Endothelial cell of umbilical vein (primary cell): ENCODE data around the gene PODXL2. TPM values are rescaled to one million over a fixed set of nuclear protein-coding genes. Genes with fewer than 3 reads are reported as not detected.
A peak's percentile ranks its signal among the peaks of the same experiment; 100 is the strongest.

Source experiments
- BruUV-seq: library from RNA; stranded (reverse); fragments of 400-500 nt; replicated peaks from 2 replicates; lab custom pipeline; 2021; lab: Mats Ljungman, UMichigan
- CTCF ChIA-PET: fragments of 300-600, 350-600 bp; sonication (Branson Sonifier 250); formaldehyde crosslinking; loops from one replicate; lab custom pipeline; 2021; ENCODE audit warnings: antibody characterized with exemption, inconsistent platforms; lab: Charles Lee
- POLR2A ChIA-PET: fragments of 300-600, 350-600 bp; sonication (Branson Sonifier 250); formaldehyde crosslinking; loops from one replicate; lab custom pipeline; 2021; ENCODE audit warnings: antibody characterized with exemption, inconsistent platforms; lab: Charles Lee
- DNase-seq: peaks from one replicate; pipeline ENCODE4 v3.0.0-alpha.2; 2011; ENCODE audit warnings: low read depth, low spot score
- FAIRE-seq: peaks from 2 replicates; lab custom pipeline; 2011; peaks lifted over from hg19 to GRCh38; lab: Jason Lieb, UNC
- H2AFZ ChIP-seq: 2 replicates; pipeline ENCODE4 v1.6.0; 2012; ENCODE audit warnings: low read depth, low read length, control low read depth, inconsistent platforms
- H3K27ac ChIP-seq: 2 replicates; pipeline ENCODE4 v1.5.1; 2011; ENCODE audit warnings: low read depth, mild to moderate bottlenecking, control low read depth, low read length, moderate library complexity; ENCODE audit not compliant: insufficient read depth
- H3K27me3 ChIP-seq, 2 experiments: 2 replicates each; pipeline versions ENCODE4 v1.6.0 to v1.6.1; 2011; ENCODE audit warnings: low read length in 2 of 2, mixed read lengths in 1 of 2; ENCODE audit not compliant: control insufficient read depth in 2 of 2, insufficient read depth in 2 of 2
- H3K36me3 ChIP-seq, 2 experiments: 2 replicates in 1 of 2; 3 replicates in 1 of 2; pipeline ENCODE4 v1.5.1; 2011; ENCODE audit warnings: low read length in 2 of 2, mild to moderate bottlenecking in 1 of 2, moderate library complexity in 1 of 2; ENCODE audit not compliant: control insufficient read depth in 2 of 2, insufficient read depth in 2 of 2; ENCODE audit errors: extremely low read depth in 1 of 2
- H3K4me1 ChIP-seq: 3 replicates; pipeline ENCODE4 v1.5.1; 2011; ENCODE audit warnings: mild to moderate bottlenecking, low read length; ENCODE audit not compliant: control insufficient read depth, insufficient read depth; ENCODE audit errors: extremely low read depth
- H3K4me2 ChIP-seq: 2 replicates; pipeline ENCODE4 v1.6.1; 2011; ENCODE audit warnings: low read length, control low read depth, mixed read lengths; ENCODE audit not compliant: insufficient read depth
- H3K4me3 ChIP-seq, 3 experiments: fragments of 200-600 bp in 1 of 3; sonication (generic), shearing (Covaris generic) in 1 of 3; replicated peaks in 1 of 3; 2 replicates each; pipeline ENCODE4 v1.5.1; 2011 to 2016; ENCODE audit warnings: control low read depth in 3 of 3, low read length in 3 of 3, mild to moderate bottlenecking in 2 of 3, inconsistent platforms in 1 of 3, low read depth in 1 of 3, moderate library complexity in 1 of 3; ENCODE audit not compliant: insufficient read depth in 1 of 3
- H3K79me2 ChIP-seq: 2 replicates; pipeline ENCODE4 v1.6.0; 2012; ENCODE audit warnings: low read length, inconsistent platforms; ENCODE audit not compliant: control insufficient read depth, insufficient read depth
- H3K9ac ChIP-seq: replicated peaks from 2 replicates; pipeline ENCODE3; 2011; ENCODE audit warnings: low read length, control low read depth; ENCODE audit not compliant: insufficient read depth; ENCODE audit errors: extremely low read depth
- H3K9me1 ChIP-seq: replicated peaks from 3 replicates; pipeline ENCODE4 v1.6.0; 2011; ENCODE audit warnings: mild to moderate bottlenecking, low read length; ENCODE audit not compliant: control insufficient read depth, insufficient read depth; ENCODE audit errors: extremely low read depth
- H3K9me3 ChIP-seq: replicated peaks from 2 replicates; pipeline ENCODE4 v1.5.1; 2012; ENCODE audit warnings: low read length, inconsistent platforms; ENCODE audit not compliant: control insufficient read depth, insufficient read depth
- H4K20me1 ChIP-seq: replicated peaks from 2 replicates; pipeline ENCODE3; 2011; ENCODE audit warnings: mild to moderate bottlenecking, low read length; ENCODE audit not compliant: control insufficient read depth, insufficient read depth; ENCODE audit errors: extremely low read depth
- EZH2 ChIP-seq: IDR thresholded peaks from 2 replicates; pipeline ENCODE4 v1.6.1; 2012; ENCODE audit warnings: borderline replicate concordance, low read depth, mild to moderate bottlenecking, moderate library complexity, low read length, inconsistent platforms; ENCODE audit not compliant: severe bottlenecking
- JUN ChIP-seq: IDR thresholded peaks from 2 replicates; pipeline ENCODE4 v1.6.1; 2011; ENCODE audit warnings: borderline replicate concordance, low read depth; ENCODE audit not compliant: insufficient read length, insufficient read depth
- MAX ChIP-seq: IDR thresholded peaks from 2 replicates; pipeline ENCODE4 v1.6.1; 2011; ENCODE audit not compliant: insufficient read depth, insufficient read length
- MYC ChIP-seq: IDR thresholded peaks from one replicate; pipeline ENCODE4 v1.6.1; 2011; ENCODE audit warnings: mild to moderate bottlenecking, low read depth, low read length
- dilution Hi-C: fragments of 300-500 bp; cut with MboI; formaldehyde crosslinking; loops from one replicate; pipeline ENCODE4 v1.15.0; 2019; ENCODE audit warnings: low sequenced_read_pairs; ENCODE audit not compliant: extremely low pct_ligation_motif_present
- intact Hi-C: fragments of 100-400 bp; cut with micrococcal nuclease; formaldehyde crosslinking; loops from one replicate; pipeline ENCODE4 v1.10.0; 2022
- polyA plus RNA-seq, 4 experiments: library from polyadenylated mRNA; depleted of rRNA in 3 of 4; stranded (reverse) in 3 of 4; unstranded in 1 of 4; fragments of >200 nt; gene quantifications; 2 replicates each; pipeline versions ENCODE4 v1.2.1 to v1.2.3, GENCODE V29; 2011 to 2012; ENCODE audit warnings: missing spikeins in 1 of 4
- total RNA-seq: library from RNA; stranded (reverse); gene quantifications from 2 replicates; pipeline ENCODE4 v1.2.3, GENCODE V29; 2021
- TF ChIP-seq, protein P1 (sequence below), 2 donors: IDR thresholded peaks; 1 replicate in 1 of 2; 2 replicates in 1 of 2; pipeline ENCODE4 v1.5.1; 2011; ENCODE audit warnings: low read length in 2 of 2, mild to moderate bottlenecking in 2 of 2, moderate library complexity in 2 of 2, control low read depth in 1 of 2, inconsistent platforms in 1 of 2, low read depth in 1 of 2; ENCODE audit not compliant: insufficient read depth in 1 of 2; ENCODE audit errors: extremely low read depth in 1 of 2

The PODXL2 gene
- total and polyA plus RNA-seq, 2 donors (not counting 3 experiments of a cell fraction or from before 2014, with no cell fraction given) = 5.5 to 6.5 TPM

DNA sequence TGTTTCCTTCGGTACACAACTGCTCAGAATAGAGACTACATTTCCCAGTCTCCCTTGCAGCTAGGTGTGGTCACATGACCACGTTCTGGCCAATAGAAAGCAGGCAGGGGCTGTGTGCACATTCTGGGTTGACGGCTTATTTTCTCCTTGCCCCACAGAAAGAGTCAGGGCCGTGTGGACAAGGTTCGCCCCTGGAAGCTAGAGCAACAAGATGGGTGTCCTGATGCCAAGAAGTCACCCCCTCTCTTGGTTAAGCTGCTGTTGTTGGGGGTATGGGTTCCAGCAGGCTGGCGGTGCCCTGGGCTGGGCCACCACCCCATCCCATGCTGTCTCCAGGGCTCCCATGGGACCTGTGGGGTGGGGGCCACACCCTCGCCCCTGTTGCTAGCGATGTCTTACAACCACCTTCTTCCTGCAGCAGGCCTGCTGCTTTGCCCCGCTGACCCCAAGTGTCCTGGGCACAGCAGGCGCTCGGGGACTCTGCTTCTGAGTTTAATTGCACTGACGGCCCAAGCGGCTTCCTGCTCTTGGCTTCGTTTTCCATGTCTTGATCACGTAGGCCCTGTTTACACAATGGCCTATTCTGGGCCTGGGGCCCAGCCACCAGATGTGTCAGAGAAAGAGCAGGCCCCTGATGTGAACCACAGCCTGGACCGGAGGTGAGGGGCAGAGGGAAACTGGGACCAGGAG, 68.7 kb downstream of the PODXL2 start:
- peaks cover 2 to 3% of the 10 kb centered on the region in 2 experiments for H3K36me3 ChIP-seq
- intact Hi-C loops = loop anchor here (1.0 to 10.0 kb wide), 7 partner anchors 37 to 355 kb away; partner anchors contain the start of gene SEC61A1
- BruUV-seq = no TSS peak
- H3K9ac ChIP-seq = no peak overlapping the region
- H3K4me2 ChIP-seq = peak overlapping the region; percentile 32
- H3K4me1 ChIP-seq = peaks cover 19% of the 10 kb centered on the region
- H3K4me3 ChIP-seq = no peak overlapping the region
- H3K9me3 ChIP-seq = no peaks in the 10 kb centered on the region
- ChIA-PET CTCF (interaction anchor here (0.7 to 4.2 kb wide), 23 partner anchors 9 to 261 kb away, joined by 3 to 74 read pairs (median 6); partner anchors contain the start of gene MGLL), POLR2A (interaction anchor here (0.9 to 1.5 kb wide), 2 partner anchors 13 to 102 kb away, joined by 3 read pairs; no protein-coding TSS in a partner anchor)
- no peaks in the 10 kb centered on the region for H3K79me2 ChIP-seq
- H3K27ac ChIP-seq = peak overlapping the region; percentile 91
- no peaks in the 10 kb centered on the region for H3K27me3 ChIP-seq
- no peaks in the 10 kb centered on the region for H3K9me1 ChIP-seq
- dilution Hi-C loops = no loop called here
- FAIRE-seq (peak; percentile 97), DNase-seq (peak; percentile 92)
- TF ChIP-seq EZH2 (no peak), JUN (no peak), MAX (peak; percentile 80), MYC (no peak)
- TF ChIP-seq, protein P1, sequence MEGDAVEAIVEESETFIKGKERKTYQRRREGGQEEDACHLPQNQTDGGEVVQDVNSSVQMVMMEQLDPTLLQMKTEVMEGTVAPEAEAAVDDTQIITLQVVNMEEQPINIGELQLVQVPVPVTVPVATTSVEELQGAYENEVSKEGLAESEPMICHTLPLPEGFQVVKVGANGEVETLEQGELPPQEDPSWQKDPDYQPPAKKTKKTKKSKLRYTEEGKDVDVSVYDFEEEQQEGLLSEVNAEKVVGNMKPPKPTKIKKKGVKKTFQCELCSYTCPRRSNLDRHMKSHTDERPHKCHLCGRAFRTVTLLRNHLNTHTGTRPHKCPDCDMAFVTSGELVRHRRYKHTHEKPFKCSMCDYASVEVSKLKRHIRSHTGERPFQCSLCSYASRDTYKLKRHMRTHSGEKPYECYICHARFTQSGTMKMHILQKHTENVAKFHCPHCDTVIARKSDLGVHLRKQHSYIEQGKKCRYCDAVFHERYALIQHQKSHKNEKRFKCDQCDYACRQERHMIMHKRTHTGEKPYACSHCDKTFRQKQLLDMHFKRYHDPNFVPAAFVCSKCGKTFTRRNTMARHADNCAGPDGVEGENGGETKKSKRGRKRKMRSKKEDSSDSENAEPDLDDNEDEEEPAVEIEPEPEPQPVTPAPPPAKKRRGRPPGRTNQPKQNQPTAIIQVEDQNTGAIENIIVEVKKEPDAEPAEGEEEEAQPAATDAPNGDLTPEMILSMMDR (IDR thresholded peaks at IDR 0.05; ENCODE audit: extremely low read depth in 1 of 2, insufficient read depth in 1 of 2, low read depth in 1 of 2, low read length in 2 of 2) = no peak
- no peaks in the 10 kb centered on the region for H4K20me1 ChIP-seq
- H2AFZ ChIP-seq = peak overlapping the region; percentile 66
